Natural killer cell (primary cell): Measurements from ENCODE around the gene RAI14. TPM values are rescaled to one million over a fixed set of nuclear protein-coding genes. Genes with fewer than 3 reads are reported as not detected.

ENCODE experiments used
- ATAC-seq, 3 donors: fragments of 150-1000 bp in 2 of 3; fragments of 200-7000 bp in 1 of 3; cut with Tn5 transposase; 1 replicate in 1 of 3; 2 replicates in 2 of 3; pipeline ENCODE4 v1.10.0; 2021; ENCODE audit warnings: mild to moderate bottlenecking in 2 of 3, moderate library complexity in 2 of 3
- DNase-seq, 2 donors: peaks; one replicate each; pipeline versions ENCODE4 v3.0.0 to v3.0.0-alpha.2; 2013 to 2021; ENCODE audit warnings: mixed read lengths in 1 of 2
- H3K27ac ChIP-seq: one replicate; pipeline ENCODE4 v1.5.1; 2013; ENCODE audit warnings: mild to moderate bottlenecking, low read length
- H3K27me3 ChIP-seq: one replicate; pipeline ENCODE4 v1.6.1; 2013; ENCODE audit warnings: low read length; ENCODE audit not compliant: control insufficient read depth, insufficient read depth
- H3K36me3 ChIP-seq: one replicate; pipeline ENCODE4 v1.6.1; 2013; ENCODE audit warnings: low read length; ENCODE audit not compliant: control insufficient read depth, insufficient read depth
- H3K4me1 ChIP-seq: one replicate; pipeline ENCODE4 v1.6.1; 2013; ENCODE audit warnings: low read length; ENCODE audit not compliant: control insufficient read depth, insufficient read depth
- H3K4me3 ChIP-seq: one replicate; pipeline ENCODE4 v1.5.1; 2013; ENCODE audit warnings: low read length
- H3K9me3 ChIP-seq: one replicate; pipeline ENCODE4 v1.6.1; 2013; ENCODE audit warnings: low read length; ENCODE audit not compliant: control insufficient read depth, insufficient read depth
- H3K27ac Mint-ChIP-seq, 2 donors: one replicate each; pipeline ENCODE4 v1.8.0; 2022; ENCODE audit warnings: mild to moderate bottlenecking in 2 of 2, mixed read lengths in 2 of 2, moderate library complexity in 1 of 2
- H3K27me3 Mint-ChIP-seq, 2 donors: one replicate each; pipeline ENCODE4 v1.8.0; 2022; ENCODE audit warnings: low read depth in 2 of 2, mixed read lengths in 2 of 2
- H3K36me3 Mint-ChIP-seq: one replicate; pipeline ENCODE4 v1.8.0; 2022; ENCODE audit warnings: mixed read lengths
- H3K4me1 Mint-ChIP-seq, 2 donors: one replicate each; pipeline ENCODE4 v1.8.0; 2022; ENCODE audit warnings: mixed read lengths in 2 of 2
- H3K4me3 Mint-ChIP-seq: one replicate; pipeline ENCODE4 v1.8.0; 2022; ENCODE audit warnings: mild to moderate bottlenecking, moderate library complexity, mixed read lengths
- H3K9me3 Mint-ChIP-seq, 2 donors: one replicate each; pipeline ENCODE4 v1.8.0; 2022; ENCODE audit warnings: mixed read lengths in 2 of 2
- CTCF ChIP-seq: fragments of 200-600 bp; IDR thresholded peaks from one replicate; pipeline ENCODE4 v1.8.0; 2022; ENCODE audit warnings: antibody characterized with exemption
- WGBS: methylation state at CpG from one replicate; pipeline ENCODE4 v1.1.7; 2013; ENCODE audit warnings: missing lambda C conversion rate; ENCODE audit not compliant: insufficient coverage; 5-methylcytosine and 5-hydroxymethylcytosine counted together
- intact Hi-C: fragments of 100-400 bp; cut with micrococcal nuclease; formaldehyde crosslinking; loops from one replicate; pipeline ENCODE4 v1.14.2; 2022
- total RNA-seq, 4 donors: library from RNA; stranded (reverse); fragments of 120-200 nt in 1 of 4; gene quantifications; one replicate each; pipeline versions ENCODE4 v1.2.3 to v1.2.4, GENCODE V29; 2013 to 2022

The RAI14 gene
- total RNA-seq, 3 donors from 2014 or later (not counting 1 experiment from before 2014, with no cell fraction given): 0.40 to 2.9 (median 2.8) TPM

GRCh38 chr5:34630596-34630995, 25.5 kb upstream of the RAI14 start:
- WGBS: 86% methylated on average over 4 of the region's 4 CpGs
- H3K9me3 Mint-ChIP-seq: no peaks in the 10 kb centered on the region
- no peaks in the 10 kb centered on the region for H3K27me3 ChIP-seq
- no peak overlapping the region for H3K27ac Mint-ChIP-seq
- H3K27ac ChIP-seq: no peak overlapping the region
- H3K4me1 Mint-ChIP-seq: no peaks in the 10 kb centered on the region
- no peak for TF ChIP-seq CTCF
- H3K4me3 ChIP-seq: no peak overlapping the region
- no peaks in the 10 kb centered on the region for H3K36me3 Mint-ChIP-seq
- intact Hi-C loops: no loop called here
- peaks cover 7 to 12% of the 10 kb centered on the region in 2 donors for H3K27me3 Mint-ChIP-seq
- H3K4me1 ChIP-seq: no peaks in the 10 kb centered on the region
- no peak overlapping the region for H3K4me3 Mint-ChIP-seq
- DNase-seq (no peak), ATAC-seq (no peak)
- no peaks in the 10 kb centered on the region for H3K36me3 ChIP-seq
- H3K9me3 ChIP-seq: no peaks in the 10 kb centered on the region

GRCh38 chr5:34632807-34633422, 23.2 kb upstream of the RAI14 start:
- peaks cover 10 to 12% of the 10 kb centered on the region in 2 donors for H3K27me3 Mint-ChIP-seq
- no peak for TF ChIP-seq CTCF
- no peaks in the 10 kb centered on the region for H3K9me3 Mint-ChIP-seq
- no peaks in the 10 kb centered on the region for H3K36me3 Mint-ChIP-seq
- no peaks in the 10 kb centered on the region for H3K4me1 Mint-ChIP-seq
- DNase-seq (no peak), ATAC-seq (no peak)
- H3K27ac ChIP-seq: no peak overlapping the region
- H3K9me3 ChIP-seq: no peaks in the 10 kb centered on the region
- no peaks in the 10 kb centered on the region for H3K4me1 ChIP-seq
- no peak overlapping the region for H3K27ac Mint-ChIP-seq
- no peaks in the 10 kb centered on the region for H3K27me3 ChIP-seq
- intact Hi-C loops: no loop called here
- H3K4me3 ChIP-seq: no peak overlapping the region
- H3K4me3 Mint-ChIP-seq: no peak overlapping the region
- 90% methylated on average over 6 of the region's 8 CpGs for WGBS
- no peaks in the 10 kb centered on the region for H3K36me3 ChIP-seq

GRCh38 chr5:34639852-34640626, 16.1 kb upstream of the RAI14 start:
- Histone ChIP-seq H3K9me3 (no peaks in the 10 kb centered on the region), H3K4me1 (no peaks in the 10 kb centered on the region), H3K27ac (no peak overlapping the region), H3K36me3 (no peaks in the 10 kb centered on the region), H3K4me3 (no peak overlapping the region), H3K27me3 (no peaks in the 10 kb centered on the region)
- no peak for DNase-seq
- Mint-ChIP-seq H3K4me1 (no peaks in the 10 kb centered on the region), H3K36me3 (no peaks in the 10 kb centered on the region), H3K4me3 (no peak overlapping the region), H3K27me3 (peaks cover 14 to 15% of the 10 kb centered on the region in 2 donors), H3K9me3 (no peaks in the 10 kb centered on the region), H3K27ac (no peak overlapping the region)
- 84% methylated on average over 3 of the region's 3 CpGs for WGBS
- ATAC-seq: no peak
- TF ChIP-seq CTCF: no peak
- intact Hi-C loops: no loop called here
